ENCODE results near the gene TMEM240.

TMEM240 gene

DNA sequence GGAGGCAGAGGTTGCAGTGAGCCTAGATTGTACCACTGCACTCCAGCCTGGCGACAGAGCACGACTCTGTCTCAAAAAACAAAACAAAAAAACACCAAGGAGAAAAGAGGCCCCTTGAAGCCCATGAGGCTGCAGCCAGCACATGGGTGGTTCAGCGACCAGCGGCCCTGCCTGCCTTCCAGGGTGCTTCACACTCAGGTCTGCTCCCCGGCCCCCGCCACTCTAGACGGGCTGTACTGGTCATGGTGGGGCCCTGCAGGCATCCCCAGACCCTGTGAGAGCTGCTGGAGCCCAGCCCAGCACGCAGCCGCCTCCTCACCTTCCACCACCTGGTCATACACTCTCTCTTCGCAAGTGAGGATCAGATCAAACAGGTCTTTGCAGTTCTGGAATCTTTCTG lies 4.1 kb upstream of the TMEM240 start:
- Histone ChIP-seq H3K9me3 (ENCODE audit: insufficient read depth, low read length, severe bottlenecking) (no peaks in the 10 kb centered on the region), H3K4me1 (ENCODE audit: insufficient read depth, low read length) (no peaks in the 10 kb centered on the region), H4K20me1 (ENCODE audit: insufficient read depth, low read length) (peaks cover 46% of the 10 kb centered on the region), H3K36me3 (ENCODE audit: insufficient read depth, low read length) (peaks cover 74% of the 10 kb centered on the region), H3K27me3 (ENCODE audit: insufficient read depth, low read length, poor library complexity) (no peaks in the 10 kb centered on the region), H3K27ac (ENCODE audit: low read length) (no peak overlapping the region), H3K79me2 (ENCODE audit: insufficient read depth, low read length) (peaks cover 11% of the 10 kb centered on the region), H3K9ac (ENCODE audit: low read depth, low read length) (no peak overlapping the region), H3K4me3 (ENCODE audit: low read depth in 1 of 2, low read length in 2 of 2) (no peak overlapping the region), H2AFZ (ENCODE audit: low read depth, low read length) (no peak overlapping the region), H3K4me2 (ENCODE audit: insufficient read depth, low read length) (no peak overlapping the region)
- ATAC-seq (ENCODE audit: insufficient read depth, low read depth) (no peak), DNase-seq (no peak)
- no peak for TF ChIP-seq EZH2 (IDR thresholded peaks at IDR 0.05; ENCODE audit: borderline replicate concordance, low read depth, low read length, severe bottlenecking)
- TF ChIP-seq, protein P1, sequence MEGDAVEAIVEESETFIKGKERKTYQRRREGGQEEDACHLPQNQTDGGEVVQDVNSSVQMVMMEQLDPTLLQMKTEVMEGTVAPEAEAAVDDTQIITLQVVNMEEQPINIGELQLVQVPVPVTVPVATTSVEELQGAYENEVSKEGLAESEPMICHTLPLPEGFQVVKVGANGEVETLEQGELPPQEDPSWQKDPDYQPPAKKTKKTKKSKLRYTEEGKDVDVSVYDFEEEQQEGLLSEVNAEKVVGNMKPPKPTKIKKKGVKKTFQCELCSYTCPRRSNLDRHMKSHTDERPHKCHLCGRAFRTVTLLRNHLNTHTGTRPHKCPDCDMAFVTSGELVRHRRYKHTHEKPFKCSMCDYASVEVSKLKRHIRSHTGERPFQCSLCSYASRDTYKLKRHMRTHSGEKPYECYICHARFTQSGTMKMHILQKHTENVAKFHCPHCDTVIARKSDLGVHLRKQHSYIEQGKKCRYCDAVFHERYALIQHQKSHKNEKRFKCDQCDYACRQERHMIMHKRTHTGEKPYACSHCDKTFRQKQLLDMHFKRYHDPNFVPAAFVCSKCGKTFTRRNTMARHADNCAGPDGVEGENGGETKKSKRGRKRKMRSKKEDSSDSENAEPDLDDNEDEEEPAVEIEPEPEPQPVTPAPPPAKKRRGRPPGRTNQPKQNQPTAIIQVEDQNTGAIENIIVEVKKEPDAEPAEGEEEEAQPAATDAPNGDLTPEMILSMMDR (IDR thresholded peaks at IDR 0.05; ENCODE audit: borderline replicate concordance, extremely low read depth, low read length, poor library complexity, severe bottlenecking): no peak

DNA sequence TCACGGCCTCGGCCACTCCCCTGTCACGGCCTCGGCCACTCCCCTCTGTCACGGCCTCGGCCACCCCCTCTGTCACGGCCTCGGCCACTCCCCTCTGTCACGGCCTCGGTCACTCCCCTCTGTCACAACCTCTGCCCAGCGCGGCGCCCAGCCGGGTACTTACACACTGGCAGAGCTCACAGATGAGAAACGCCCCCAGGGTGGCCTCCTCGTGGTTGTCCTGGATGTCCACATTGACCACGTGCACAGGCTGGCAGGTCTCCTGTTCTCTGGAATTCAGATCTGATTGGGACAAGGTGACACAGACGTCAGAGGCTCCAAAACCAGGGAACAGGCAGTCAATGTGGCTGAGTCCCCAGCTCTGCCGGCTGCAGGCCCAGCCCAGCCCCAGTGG lies 3.3 kb upstream of the TMEM240 start:
- Histone ChIP-seq H3K4me3 (ENCODE audit: low read depth in 1 of 2, low read length in 2 of 2) (no peak overlapping the region), H3K79me2 (ENCODE audit: insufficient read depth, low read length) (peaks cover 9% of the 10 kb centered on the region), H3K36me3 (ENCODE audit: insufficient read depth, low read length) (peaks cover 74% of the 10 kb centered on the region), H3K9me3 (ENCODE audit: insufficient read depth, low read length, severe bottlenecking) (no peaks in the 10 kb centered on the region), H3K4me1 (ENCODE audit: insufficient read depth, low read length) (no peaks in the 10 kb centered on the region), H4K20me1 (ENCODE audit: insufficient read depth, low read length) (peaks cover 43% of the 10 kb centered on the region), H3K27me3 (ENCODE audit: insufficient read depth, low read length, poor library complexity) (no peaks in the 10 kb centered on the region), H2AFZ (ENCODE audit: low read depth, low read length) (no peak overlapping the region), H3K27ac (ENCODE audit: low read length) (no peak overlapping the region), H3K4me2 (ENCODE audit: insufficient read depth, low read length) (no peak overlapping the region), H3K9ac (ENCODE audit: low read depth, low read length) (no peak overlapping the region)
- DNase-seq (no peak), ATAC-seq (ENCODE audit: insufficient read depth, low read depth) (no peak)
- TF ChIP-seq, protein P1 (IDR thresholded peaks at IDR 0.05; ENCODE audit: borderline replicate concordance, extremely low read depth, low read length, poor library complexity, severe bottlenecking): no peak
- no peak for TF ChIP-seq EZH2 (IDR thresholded peaks at IDR 0.05; ENCODE audit: borderline replicate concordance, low read depth, low read length, severe bottlenecking)

DNA sequence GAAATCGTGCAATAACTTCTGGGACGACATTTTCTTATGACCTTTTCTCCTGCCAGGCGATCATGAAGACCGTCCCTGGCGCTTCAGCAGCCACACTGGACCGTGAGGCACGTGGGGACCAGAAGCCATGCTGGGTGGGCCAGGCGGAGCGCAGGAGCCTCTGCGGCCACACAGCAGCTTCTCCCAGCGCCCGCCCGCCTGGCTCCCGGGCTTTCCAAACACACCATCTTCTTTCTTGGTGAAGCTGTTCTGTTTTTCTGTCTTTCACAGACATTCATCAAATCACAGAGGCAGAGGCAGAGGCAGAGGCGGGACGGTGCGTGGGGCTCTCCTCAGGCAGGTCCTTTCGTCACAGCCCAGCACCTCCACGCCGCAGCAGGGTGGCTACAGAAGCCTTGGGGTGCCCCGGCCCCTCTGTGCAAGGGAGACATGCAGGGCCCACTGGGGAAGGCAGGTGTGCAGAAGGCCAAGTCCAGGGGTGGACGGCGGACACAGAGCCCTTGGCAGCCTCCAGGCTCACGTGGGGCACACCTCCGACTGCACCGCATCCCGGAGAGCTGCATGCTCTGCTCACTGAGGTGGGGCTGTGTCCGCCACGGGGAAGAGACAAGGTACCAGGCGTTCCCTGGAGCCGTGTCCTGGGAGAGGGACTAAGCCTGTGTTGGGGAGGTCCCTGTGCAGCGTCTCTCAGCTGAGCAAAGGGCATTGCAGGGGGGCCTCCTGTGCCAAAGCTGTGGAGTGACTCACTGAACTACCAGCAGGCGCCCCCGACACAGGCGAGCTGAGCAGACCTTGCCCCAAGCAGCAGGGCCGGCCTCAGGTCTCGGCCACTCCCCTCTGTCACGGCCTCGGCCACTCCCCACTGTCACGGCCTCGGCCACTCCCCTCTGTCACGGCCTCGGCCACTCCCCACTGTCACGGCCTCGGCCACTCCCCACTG lies 2.6 kb upstream of the TMEM240 start:
- Histone ChIP-seq H3K9ac (ENCODE audit: low read depth, low read length) (no peak overlapping the region), H3K4me2 (ENCODE audit: insufficient read depth, low read length) (no peak overlapping the region), H4K20me1 (ENCODE audit: insufficient read depth, low read length) (peaks cover 40% of the 10 kb centered on the region), H3K4me3 (ENCODE audit: low read depth in 1 of 2, low read length in 2 of 2) (no peak overlapping the region), H3K36me3 (ENCODE audit: insufficient read depth, low read length) (peaks cover 74% of the 10 kb centered on the region), H3K27ac (ENCODE audit: low read length) (no peak overlapping the region), H3K9me3 (ENCODE audit: insufficient read depth, low read length, severe bottlenecking) (no peaks in the 10 kb centered on the region), H3K4me1 (ENCODE audit: insufficient read depth, low read length) (no peaks in the 10 kb centered on the region), H3K79me2 (ENCODE audit: insufficient read depth, low read length) (peaks cover 4% of the 10 kb centered on the region; the same call in 1 of the 2 replicates), H3K27me3 (ENCODE audit: insufficient read depth, low read length, poor library complexity) (no peaks in the 10 kb centered on the region), H2AFZ (ENCODE audit: low read depth, low read length) (no peak overlapping the region)
- DNase-seq (no peak), ATAC-seq (ENCODE audit: insufficient read depth, low read depth) (no peak)
- no peak for TF ChIP-seq EZH2 (IDR thresholded peaks at IDR 0.05; ENCODE audit: borderline replicate concordance, low read depth, low read length, severe bottlenecking)
- TF ChIP-seq, protein P1 (IDR thresholded peaks at IDR 0.05; ENCODE audit: borderline replicate concordance, extremely low read depth, low read length, poor library complexity, severe bottlenecking): no peak

Data from DND-41 (cell line).